Urinary bladder (tissue), 3 donors: ENCODE measurements around the gene TARP.

Experiments used
- DNase-seq: peaks from one replicate; pipeline ENCODE4 v3.0.0-alpha.2; 2015; ENCODE audit errors: extremely low spot score
- H3K27ac ChIP-seq: one replicate; pipeline ENCODE4 v1.5.1; 2013; ENCODE audit warnings: low read depth, mild to moderate bottlenecking, moderate library complexity
- H3K36me3 ChIP-seq: one replicate; pipeline ENCODE4 v1.6.1; 2013; ENCODE audit warnings: mild to moderate bottlenecking, moderate library complexity; ENCODE audit not compliant: insufficient read depth
- H3K4me1 ChIP-seq: one replicate; pipeline ENCODE4 v1.6.1; 2013; ENCODE audit warnings: mild to moderate bottlenecking, moderate library complexity; ENCODE audit not compliant: insufficient read depth
- H3K4me3 ChIP-seq: one replicate; pipeline ENCODE4 v1.5.1; 2013; ENCODE audit warnings: low read depth, low read length
- WGBS: extraction: QIAGEN DNeasy Blood & Tissue Kit; methylation state at CpG from one replicate; pipeline ENCODE4 v1.1.7; 2013; 5-methylcytosine and 5-hydroxymethylcytosine counted together
- donor health status: healthy with polysubstance abuse.
- donor health status: healthy.

TARP gene

DNA sequence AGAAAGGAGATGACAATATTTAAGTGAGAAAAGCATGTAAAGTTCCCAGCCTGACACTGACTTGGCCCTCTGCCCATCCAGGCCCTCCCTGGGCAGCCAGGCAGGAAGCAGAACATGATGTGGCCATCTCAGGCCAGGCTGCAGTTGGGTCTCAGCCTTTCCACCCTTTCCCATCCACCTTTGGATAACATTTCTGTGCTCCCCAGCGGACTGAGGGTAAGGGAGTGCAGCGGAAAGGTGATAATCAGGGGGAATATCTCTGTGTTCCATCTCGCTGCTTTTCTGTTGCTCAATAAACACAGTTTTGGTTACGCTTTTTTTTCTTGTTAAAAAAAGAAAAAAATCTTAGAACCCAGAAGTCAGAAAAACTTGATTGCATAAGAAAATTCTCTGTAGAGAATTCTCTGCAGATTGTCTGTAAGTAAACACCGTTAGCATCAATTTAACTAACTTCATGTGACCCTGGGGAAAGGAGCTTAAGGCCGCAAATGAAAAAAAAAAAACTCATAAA is 37.2 kb upstream of the TARP start:
- H3K27ac ChIP-seq = no peak overlapping the region
- DNase-seq = no peak
- H3K4me1 ChIP-seq = no peaks in the 10 kb centered on the region
- H3K36me3 ChIP-seq = no peaks in the 10 kb centered on the region
- H3K4me3 ChIP-seq = no peak overlapping the region
- whole genome bisulfite sequencing = 51% methylated on average over 6 of the region's 6 CpGs

DNA sequence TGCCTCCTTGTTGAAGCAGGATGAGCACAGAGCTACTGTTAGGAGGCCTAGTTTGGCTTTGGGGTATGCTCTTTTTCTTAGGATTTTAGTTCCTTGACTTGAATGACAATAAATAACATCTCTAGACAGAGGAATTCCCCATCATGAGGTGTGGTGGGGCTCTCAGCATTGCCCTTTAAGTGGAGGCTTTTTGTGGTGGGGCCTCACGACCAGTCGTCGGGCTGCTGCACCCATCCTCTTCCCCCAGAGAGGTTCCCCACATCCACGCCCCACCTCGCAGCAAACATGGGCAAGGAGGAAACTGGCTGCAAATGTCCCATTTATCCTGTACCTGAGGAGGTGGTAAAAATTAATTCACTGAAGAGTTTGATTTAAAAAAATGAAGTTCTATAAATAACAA is 36.1 kb upstream of the TARP start:
- WGBS = 89% methylated on average over 5 of the region's 5 CpGs

GRCh38 chr7:38308140-38308539 is 34.7 kb upstream of the TARP start:
- Histone ChIP-seq H3K4me3 (no peak overlapping the region), H3K4me1 (no peaks in the 10 kb centered on the region), H3K27ac (no peak overlapping the region), H3K36me3 (no peaks in the 10 kb centered on the region)
- WGBS = 96% methylated on average over 2 of the region's 2 CpGs
- no peak for DNase-seq

More for the DNA sequence above, 36.1 kb upstream of the TARP start:
- Histone ChIP-seq H3K4me1 (no peaks in the 10 kb centered on the region), H3K27ac (no peak overlapping the region), H3K36me3 (no peaks in the 10 kb centered on the region), H3K4me3 (no peak overlapping the region)
- DNase-seq = no peak

DNA sequence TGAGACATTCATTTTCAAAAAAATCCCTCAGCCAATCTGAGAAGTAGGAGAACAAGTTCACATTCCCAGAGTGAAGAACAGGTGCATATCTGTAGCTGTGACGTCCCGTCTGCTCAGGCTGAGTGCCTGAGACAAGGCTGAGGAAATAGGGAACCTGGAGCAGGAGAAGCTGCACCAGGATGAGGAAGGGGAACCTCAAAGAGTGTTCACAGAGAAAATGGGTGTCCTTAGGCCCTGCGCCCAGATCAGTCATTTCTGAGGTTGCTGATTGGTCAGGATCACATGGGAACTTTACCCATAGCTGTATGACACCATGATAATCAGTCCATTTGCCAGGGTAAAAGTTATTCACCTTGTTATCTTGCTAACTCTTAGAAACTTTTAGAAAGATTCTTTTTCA is 34.2 kb upstream of the TARP start:
- H3K4me1 ChIP-seq = no peaks in the 10 kb centered on the region
- DNase-seq = no peak
- H3K4me3 ChIP-seq = no peak overlapping the region
- WGBS = 90% methylated on average over 3 of the region's 3 CpGs
- no peaks in the 10 kb centered on the region for H3K36me3 ChIP-seq
- no peak overlapping the region for H3K27ac ChIP-seq

DNA sequence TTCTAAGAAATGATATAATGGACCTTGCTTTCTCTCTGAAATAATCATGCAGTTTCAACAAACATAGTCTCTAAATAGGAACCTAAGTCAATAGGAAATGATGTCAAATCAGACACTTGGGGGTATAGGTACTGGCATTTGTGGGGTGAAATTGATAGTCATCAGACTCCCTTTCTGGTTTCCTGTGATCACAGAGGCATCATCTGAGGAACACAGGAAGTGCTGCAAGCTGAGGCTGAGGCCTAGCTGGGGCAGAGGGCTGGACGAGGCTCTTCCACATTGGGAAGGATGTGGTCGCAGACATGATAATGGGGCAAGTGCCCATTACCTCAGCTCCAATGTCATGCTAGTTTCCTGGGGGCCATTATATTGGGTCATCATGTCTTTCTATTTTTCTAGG is 33.5 kb upstream of the TARP start:
- Histone ChIP-seq H3K36me3 (no peaks in the 10 kb centered on the region), H3K27ac (no peak overlapping the region), H3K4me1 (no peaks in the 10 kb centered on the region), H3K4me3 (no peak overlapping the region)
- no peak for DNase-seq
- WGBS = 91% methylated on average over 2 of the region's 2 CpGs

DNA sequence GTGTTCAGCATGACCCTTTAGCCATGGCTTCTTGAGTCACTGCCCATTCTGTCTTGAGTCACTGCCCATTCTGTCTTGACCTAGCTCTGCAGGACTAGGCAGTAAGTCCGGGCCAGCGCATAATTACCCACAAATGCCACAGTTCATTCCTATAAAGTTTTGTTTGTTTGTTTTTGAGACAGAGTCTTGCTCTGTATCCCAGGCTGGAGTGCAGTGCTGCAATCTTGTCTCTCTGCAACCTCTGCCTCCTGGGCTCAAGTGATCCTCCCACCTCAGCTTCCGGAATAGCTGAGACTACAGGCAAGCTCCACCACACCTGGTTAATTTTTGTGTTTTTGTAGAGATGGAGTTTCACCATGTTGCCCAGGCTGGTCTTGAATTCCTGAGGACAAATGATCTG is 32.7 kb upstream of the TARP start:
- Histone ChIP-seq H3K4me3 (no peak overlapping the region), H3K36me3 (no peaks in the 10 kb centered on the region), H3K4me1 (no peaks in the 10 kb centered on the region), H3K27ac (no peak overlapping the region)
- 64% methylated on average over 3 of the region's 3 CpGs for WGBS
- DNase-seq = no peak

GRCh38 chr7:38303866-38304265 is 30.4 kb upstream of the TARP start:
- WGBS = 91% methylated on average over 2 of the region's 2 CpGs
- H3K4me3 ChIP-seq = no peak overlapping the region
- H3K4me1 ChIP-seq = no peaks in the 10 kb centered on the region
- no peak for DNase-seq
- no peak overlapping the region for H3K27ac ChIP-seq
- no peaks in the 10 kb centered on the region for H3K36me3 ChIP-seq

DNA sequence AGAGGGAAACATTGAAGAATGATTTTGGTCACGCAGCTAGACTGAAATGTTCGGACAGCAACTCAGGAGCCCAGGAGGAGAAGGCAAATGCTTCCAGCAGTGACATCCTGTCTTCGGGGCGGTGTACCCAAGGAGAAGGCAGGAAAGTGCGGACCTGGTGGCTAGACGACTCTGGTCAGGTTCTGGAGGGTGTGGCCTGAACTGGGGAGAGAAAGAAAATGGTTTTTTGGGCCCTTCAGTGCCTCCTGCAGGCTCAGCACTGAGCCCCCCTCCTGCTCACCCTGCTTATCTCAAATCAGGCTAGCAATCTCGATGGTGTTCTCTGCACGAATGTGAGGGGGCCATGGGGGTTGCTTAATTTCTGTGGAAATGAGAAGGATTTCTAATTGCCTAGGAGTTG is 26.7 kb upstream of the TARP start:
- Histone ChIP-seq H3K4me1 (no peaks in the 10 kb centered on the region), H3K4me3 (no peak overlapping the region), H3K36me3 (no peaks in the 10 kb centered on the region), H3K27ac (no peak overlapping the region)
- 46% methylated on average over 8 of the region's 8 CpGs for WGBS
- no peak for DNase-seq

DNA sequence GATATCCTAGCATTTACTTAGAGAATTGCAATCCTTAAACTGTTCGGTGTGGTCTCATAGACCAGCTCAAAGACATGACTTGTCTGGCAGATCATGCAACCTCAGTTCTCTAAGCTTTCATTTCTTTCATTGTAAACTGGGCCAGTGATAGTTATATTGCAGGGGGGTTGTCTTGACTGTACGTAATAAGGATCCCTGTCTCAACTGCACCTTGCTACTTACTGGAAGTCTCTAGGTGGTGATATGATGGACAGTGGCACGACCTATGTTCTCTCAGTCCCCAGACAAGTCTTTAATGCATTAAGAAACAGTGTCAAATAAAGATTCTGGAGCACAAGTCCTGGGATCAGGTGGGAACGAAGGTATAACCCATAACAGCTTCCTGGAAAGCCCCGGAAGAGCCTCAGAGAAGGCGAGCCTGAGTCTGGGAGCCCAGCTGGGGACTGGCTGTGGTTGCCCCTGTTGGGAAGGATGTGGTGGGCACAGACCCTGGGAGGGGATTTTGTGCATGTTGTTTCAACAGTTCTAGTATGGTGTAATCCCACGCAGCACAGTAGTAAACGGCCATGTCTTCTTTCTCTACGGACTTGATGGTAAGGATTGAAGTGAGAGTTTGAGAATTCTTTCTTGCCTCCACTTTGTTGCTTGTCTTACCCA is 26.0 kb upstream of the TARP start:
- no peaks in the 10 kb centered on the region for H3K36me3 ChIP-seq
- no peak for DNase-seq
- no peak overlapping the region for H3K27ac ChIP-seq
- H3K4me1 ChIP-seq = no peaks in the 10 kb centered on the region
- H3K4me3 ChIP-seq = no peak overlapping the region
- WGBS = 86% methylated on average over 9 of the region's 9 CpGs

DNA sequence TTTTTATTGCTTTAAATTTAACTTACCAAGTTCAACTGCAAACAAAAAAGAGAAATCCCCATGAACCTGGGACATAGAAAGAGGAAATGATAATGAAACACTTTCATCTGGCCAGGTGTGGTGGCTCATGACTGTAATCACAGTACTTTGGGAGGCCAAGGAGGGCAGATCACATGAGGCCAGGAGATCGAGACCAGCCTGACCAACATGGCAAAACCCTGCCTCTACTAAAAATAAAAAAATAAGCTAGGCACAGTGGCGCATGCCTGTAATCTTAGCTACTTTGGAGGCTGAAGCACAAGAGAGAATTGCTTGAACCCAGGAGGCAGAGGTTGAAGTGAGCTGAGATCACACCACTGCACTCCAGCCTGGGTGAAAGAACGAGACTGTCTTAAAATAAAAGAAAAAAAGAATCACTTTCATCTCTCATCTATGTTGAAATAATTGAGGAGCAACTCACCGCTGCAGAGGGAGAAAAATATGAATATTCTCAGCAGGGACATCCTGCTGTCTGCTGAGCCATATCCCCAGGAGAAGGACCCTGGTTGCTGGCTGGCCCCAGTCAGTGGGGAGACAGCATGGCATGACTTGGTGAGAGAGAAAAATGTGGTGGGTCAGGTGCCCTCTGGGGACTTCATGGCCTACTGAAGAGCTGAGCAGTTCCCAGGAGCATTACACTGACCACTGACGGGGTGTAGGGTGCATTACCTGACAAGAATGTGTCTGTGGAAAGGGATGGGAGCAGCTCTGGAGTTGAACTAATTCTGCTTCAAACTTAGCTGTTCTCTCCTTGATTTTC is 22.8 kb upstream of the TARP start:
- 85% methylated on average over 5 of the region's 5 CpGs for WGBS

DNA sequence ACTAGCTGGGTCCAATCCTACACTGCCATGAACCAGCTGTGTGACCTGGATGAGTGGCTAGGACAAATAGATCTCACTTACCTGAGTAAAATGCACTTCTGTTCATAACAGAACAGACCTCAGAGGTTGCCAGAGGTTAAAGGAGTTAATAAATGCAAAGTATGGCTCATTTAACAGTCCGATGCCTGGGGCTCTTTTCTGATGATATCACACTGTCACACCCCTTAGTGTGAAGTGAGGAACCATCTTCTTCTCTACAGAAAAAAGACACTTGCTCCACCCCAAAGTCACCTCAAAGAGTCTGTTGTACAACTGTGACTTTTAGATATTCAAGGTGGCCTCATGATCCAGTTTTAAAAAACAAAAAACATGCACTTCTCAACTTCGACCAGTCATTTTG is 21.5 kb upstream of the TARP start:
- Histone ChIP-seq H3K4me1 (no peaks in the 10 kb centered on the region), H3K27ac (no peak overlapping the region), H3K36me3 (no peaks in the 10 kb centered on the region), H3K4me3 (no peak overlapping the region)
- WGBS = 82% methylated on average over 2 of the region's 2 CpGs
- no peak for DNase-seq

More for the DNA sequence above, 22.8 kb upstream of the TARP start:
- Histone ChIP-seq H3K27ac (no peak overlapping the region), H3K4me3 (no peak overlapping the region), H3K36me3 (no peaks in the 10 kb centered on the region), H3K4me1 (no peaks in the 10 kb centered on the region)
- no peak for DNase-seq

DNA sequence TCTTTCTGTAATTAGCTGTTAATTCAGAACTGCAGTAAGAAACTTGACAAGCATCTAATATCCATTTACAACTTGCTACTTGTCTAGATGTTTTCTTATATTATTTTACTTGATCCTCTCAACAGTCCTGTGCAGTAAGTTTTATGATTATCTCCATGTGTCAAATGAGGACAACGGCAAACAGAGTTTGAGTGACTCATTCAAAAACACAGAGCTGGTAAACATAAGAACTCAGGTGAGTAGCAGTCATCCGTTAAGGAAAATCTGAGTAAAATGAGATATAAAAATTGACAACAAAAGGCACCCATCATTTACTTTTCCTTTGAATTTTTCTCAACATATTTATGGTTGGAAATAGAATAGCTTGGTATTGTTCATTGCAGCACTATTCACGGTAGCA is 19.0 kb upstream of the TARP start:
- Histone ChIP-seq H3K27ac (no peak overlapping the region), H3K36me3 (no peaks in the 10 kb centered on the region), H3K4me1 (no peaks in the 10 kb centered on the region), H3K4me3 (no peak overlapping the region)
- WGBS = 89% methylated on average over 3 of the region's 3 CpGs
- no peak for DNase-seq

DNA sequence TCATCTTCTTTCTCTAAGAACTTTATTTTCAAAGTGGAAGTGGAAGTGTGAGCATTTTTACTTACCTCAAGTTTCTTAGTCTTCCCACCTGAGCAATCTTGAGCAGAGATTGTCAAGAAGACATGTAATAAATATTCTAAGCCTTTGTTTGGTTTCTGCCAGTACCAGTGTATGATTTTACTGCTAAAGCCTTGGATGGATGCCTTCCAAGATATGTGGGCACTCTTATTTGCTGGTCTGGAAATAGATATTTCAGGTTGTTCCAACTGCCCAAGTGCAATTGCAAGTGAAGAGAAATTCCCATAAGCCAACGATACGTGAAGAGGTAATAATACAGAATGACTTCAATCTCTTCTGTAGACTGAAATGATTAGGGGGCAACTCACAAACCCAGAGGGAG is 18.2 kb upstream of the TARP start:
- H3K27ac ChIP-seq = no peak overlapping the region
- H3K4me1 ChIP-seq = no peaks in the 10 kb centered on the region
- no peaks in the 10 kb centered on the region for H3K36me3 ChIP-seq
- 91% methylated on average over 2 of the region's 2 CpGs for WGBS
- no peak for DNase-seq
- H3K4me3 ChIP-seq = no peak overlapping the region

- no peaks in the 10 kb centered on the region for H3K36me3 ChIP-seq
- no peak overlapping the region for H3K4me3 ChIP-seq
- DNase-seq = no peak
- no peak overlapping the region for H3K27ac ChIP-seq
- H3K4me1 ChIP-seq = no peaks in the 10 kb centered on the region
- WGBS = 82% methylated on average over 9 of the region's 9 CpGs
Observed at GRCh38 chr7:38291117-38291647, 17.7 kb upstream of the TARP start.
